Gastrocnemius medialis (tissue), 4 donors: ENCODE results near the gene TMEM123.

Experiments used
- CTCF ChIP-seq, 5 experiments: fragments of 450-650 bp in 3 of 5; fragments of 200-600 bp in 2 of 5; sonication (generic) in 2 of 5; IDR thresholded peaks in 4 of 5; conservative IDR thresholded peaks in 1 of 5; 1 replicate in 4 of 5; 2 replicates in 1 of 5; pipeline ENCODE4 v1.5.1; 2016 to 2019; ENCODE audit warnings: antibody characterized with exemption in 5 of 5, mild to moderate bottlenecking in 3 of 5, moderate library complexity in 3 of 5
- POLR2A ChIP-seq, 2 donors: fragments of 450-650 bp; IDR thresholded peaks; one replicate each; pipeline ENCODE4 v1.6.1; 2017; ENCODE audit warnings: antibody characterized with exemption in 2 of 2, mild to moderate bottlenecking in 2 of 2, moderate library complexity in 2 of 2

DNA sequence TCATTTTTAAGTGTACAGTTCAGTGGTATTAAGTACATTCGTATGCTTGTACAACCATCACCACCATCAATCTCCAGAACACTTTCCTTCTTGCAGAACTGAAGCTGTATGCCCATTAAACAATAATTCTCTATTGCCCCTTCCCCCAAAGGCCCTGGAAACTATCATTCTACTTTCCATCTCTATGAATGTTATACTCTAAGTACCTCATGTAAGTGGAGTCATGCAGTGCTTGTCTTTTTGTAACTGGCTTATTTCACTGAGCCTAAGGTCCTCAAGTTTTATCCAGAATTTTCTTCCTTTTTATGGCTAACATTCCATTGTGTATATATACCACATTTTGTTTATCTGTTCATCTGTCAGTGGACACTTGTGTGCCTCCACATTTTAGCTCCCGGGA is 48.3 kb upstream of the TMEM123 start:
- no peak for TF ChIP-seq CTCF (IDR thresholded peaks at IDR 0.05 in 4 of 5, conservative IDR thresholded peaks at IDR 0.05 in 1 of 5)
- TF ChIP-seq POLR2A (IDR thresholded peaks at IDR 0.05), result no peak
